Stimulated activated CD4-positive, alpha-beta T cell treated with anti-CD3 and anti-CD28 coated beads, Interleukin-1b, Interleukin-23, amount 100 ng/mL, for 4 hours (primary cell): ENCODE data around the gene SP4.

Source experiments
- DNase-seq, 2 donors: peaks; one replicate each; pipeline ENCODE4 v3.0.0-alpha.2; 2020; ENCODE audit warnings: low read depth in 2 of 2

SP4 gene

GRCh38 chr7:21427871-21428658 lies at the start of gene SP4:
Gene SP4, plus strand, starts transcription at chr7:21428083. Its CDS starts 169 bp downstream, at chr7:21428252.
- DNase-seq: peak; percentile 92 to 95

DNA sequence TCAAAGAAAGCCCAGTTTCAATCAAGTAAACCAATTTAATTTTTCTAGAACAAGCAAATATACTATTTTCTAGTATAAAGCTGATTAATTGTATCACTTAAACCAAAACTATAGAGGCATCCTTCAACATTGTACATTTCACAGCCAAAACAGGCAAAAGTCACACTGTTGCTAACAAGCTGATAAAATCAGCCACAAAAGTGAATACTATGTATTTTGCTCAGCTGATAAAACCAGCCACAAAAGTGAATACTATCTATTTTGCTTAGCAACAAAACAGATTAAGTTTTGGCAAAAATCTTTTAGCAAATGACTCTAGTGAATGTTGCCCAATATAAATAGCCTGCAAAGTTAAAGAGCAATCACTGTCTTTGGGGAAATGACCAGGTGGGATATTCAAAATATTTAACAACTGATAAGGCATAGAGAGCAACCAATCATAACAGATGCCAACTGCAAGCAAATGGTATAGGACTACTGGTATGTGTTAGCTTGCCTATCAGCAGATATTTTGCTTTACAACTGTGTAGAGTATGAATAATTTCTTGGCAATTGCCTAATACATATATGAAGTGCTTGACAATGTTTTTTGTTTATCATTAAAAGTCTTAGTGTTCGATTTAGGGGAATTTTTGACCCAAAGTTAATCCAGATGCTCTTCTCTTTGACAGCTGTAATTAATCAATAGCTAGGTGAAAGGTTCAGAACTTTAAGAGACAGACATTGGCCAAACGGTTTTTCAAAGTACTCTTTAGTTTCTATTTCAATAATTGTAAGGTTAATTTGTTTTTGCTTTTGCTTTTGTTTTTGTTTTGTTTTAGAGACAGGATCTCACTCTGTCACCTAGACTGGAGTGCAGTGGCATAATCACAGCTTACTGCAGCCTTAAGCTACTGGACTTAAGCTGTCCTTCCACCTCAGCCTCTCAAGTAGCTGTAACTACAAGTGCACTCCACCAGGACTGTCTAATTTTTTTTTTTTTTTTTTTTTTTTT lies 44.4 kb upstream of the SP4 start:
- no peak for DNase-seq

- DNase-seq: no peak
These were observed 33.9 kb upstream of the SP4 start for GRCh38 chr7:21393937-21394336.

DNA sequence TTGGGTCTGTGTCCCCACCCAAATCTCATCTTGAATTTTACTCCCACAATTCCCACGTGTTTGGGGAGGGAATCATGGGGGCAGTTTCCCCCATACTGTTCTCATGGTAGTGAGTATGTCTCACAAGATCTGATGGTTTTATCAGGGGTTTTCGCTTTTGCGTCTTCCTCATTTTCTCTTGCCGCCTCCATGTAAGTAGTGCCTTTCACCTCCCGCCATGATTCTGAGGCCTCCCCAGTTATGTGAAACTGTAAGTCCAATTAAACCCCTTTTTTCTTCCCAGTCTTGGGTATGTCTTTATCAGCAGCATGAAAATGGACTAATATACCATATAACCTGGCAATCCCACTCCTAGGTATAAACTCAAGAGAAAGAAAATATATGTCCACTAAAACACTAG lies 25.9 kb upstream of the SP4 start:
- no peak for DNase-seq

DNA sequence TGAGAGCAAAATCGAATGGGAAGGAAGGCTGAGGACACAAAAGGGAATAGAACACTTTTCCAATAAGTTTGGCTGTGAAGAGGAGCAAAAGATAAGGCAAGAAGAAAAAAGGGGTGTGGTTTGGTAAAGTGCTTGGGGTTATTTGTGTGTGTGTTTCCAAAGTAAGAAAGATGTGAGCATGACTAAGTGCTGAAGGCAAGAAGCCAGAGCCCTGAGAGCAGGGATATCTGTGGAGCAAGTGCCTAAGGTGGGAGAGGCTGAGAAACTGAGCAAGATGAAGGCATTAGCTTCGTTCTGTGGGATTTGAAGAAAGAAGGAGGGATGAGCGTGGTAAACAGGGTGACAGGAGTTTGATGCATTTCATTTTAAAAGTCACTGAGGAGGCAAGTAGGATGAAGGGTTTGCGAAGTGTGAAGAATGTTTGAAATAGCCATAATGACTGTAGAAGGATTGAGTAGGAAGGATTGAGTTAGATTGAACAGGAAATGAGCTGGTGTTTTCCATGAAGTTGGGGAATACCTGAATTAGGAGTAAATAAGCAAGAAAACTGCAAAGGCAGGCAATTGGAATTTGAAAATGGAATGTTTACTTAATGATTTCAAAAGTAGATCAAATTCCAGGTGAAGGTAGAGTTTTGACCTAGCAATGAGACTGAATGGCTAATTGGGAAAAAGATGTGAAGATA lies 19.9 kb upstream of the SP4 start:
- no peak for DNase-seq

- no peak for DNase-seq
These were observed 19.4 kb upstream of the SP4 start for GRCh38 chr7:21408481-21408820.

DNA sequence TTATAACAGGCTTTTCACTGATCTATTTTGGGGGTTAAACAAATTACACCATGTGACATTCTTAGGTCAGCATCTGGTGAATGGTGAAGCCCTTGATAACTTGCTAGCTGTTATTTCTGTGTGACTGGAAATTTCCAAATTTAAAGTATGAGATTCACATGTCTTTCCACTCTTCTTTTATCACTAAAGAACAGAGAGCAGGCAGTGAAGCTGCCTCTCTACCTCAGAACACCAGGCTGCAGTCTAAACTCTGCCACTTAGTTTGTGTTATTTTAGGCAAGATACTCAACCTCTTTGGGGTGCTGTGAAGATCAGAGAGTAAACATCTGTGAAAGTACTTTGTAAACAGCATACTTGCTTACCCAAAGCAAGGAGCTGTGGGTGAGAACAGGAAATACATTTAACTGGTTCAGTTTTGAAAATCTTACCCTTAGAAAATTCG lies 15.5 kb upstream of the SP4 start:
- DNase-seq: no peak

DNA sequence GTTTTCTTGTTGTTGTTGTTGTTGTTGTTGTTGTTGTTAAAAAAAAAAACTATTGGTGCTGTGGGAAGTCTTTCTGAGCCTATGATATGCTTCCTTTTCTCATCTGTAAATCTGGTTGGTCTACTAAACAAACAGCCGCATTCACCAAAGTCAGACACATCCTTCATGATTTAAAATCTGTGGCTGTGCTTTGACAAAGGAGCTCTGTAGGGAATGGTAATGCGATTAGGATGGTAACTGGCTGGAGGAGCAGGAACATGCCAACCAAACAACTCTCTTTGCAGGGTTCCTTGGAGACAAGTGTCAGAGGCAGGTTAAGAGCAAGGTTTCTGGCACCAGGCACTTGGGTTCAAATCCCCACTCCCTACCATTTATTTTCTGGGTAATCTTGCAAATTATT lies 14.9 kb upstream of the SP4 start:
- no peak for DNase-seq

GRCh38 chr7:21413502-21413901 lies 14.4 kb upstream of the SP4 start:
- DNase-seq: no peak

- no peak for DNase-seq
These were observed 13.0 kb upstream of the SP4 start for GRCh38 chr7:21414795-21415393.

GRCh38 chr7:21417647-21418046 lies 10.2 kb upstream of the SP4 start:
- no peak for DNase-seq

DNA sequence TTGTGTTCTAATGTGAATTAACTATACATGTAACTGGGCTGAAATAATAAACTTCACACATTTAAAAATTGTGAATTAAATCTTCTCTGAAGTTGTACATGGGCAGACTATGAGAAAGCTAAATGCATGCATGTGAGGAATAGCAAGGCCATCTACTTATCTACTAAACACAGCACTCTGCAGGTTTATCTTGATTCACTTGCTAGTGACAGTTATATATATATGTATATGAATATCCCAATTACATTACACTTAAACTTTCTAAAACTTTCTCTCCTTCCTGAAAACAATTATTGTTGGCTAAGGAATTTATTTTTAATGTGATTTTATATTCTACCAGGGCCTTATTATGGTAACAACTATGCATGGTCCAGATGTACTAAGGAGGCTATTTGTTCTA lies 5.1 kb upstream of the SP4 start:
- DNase-seq: no peak

GRCh38 chr7:21425290-21425689 lies 2.6 kb upstream of the SP4 start:
- DNase-seq: no peak

DNA sequence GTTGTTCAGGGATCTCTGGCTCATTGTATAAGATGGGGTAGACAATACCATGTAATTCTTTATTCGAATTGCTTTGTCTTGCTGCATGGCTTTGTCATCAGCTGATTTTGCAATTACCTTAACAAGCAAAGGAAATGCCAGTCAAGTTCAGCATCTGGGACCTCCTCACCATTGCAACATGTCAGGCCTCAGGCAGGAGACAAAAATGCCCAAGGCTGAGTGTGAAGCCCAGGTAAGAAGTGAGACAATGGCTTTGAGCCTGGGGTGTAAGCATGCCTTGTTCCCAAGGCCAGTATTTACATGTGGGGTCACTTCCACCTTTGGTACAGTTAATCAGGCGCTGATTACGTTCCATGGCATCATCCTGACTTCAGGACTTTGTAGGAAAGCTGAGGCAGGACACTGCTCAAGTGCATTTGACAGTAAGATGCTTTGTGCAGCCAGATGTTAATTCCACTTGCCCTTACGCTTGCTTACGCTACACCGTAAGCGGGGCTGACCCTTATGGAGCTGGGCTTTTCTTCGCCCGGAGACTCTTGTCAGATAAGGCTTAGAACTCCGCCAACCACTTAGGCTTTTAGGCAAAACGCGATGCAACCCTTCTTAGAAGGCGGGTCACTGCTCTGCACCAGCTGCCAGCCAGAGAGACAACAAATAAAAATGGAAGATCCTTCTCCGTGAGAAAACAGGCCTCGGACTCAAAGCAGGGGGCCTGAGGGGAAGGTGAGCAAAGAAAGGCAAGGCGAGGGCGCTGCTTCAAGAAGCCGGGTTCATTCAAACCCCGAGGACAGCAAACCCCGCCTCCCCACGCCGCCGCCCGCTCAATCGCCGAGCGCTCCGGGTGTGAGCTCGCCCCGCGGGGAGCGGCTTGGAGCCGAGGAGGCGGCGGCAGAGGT lies 1.3 kb upstream of the SP4 start:
- no peak for DNase-seq

GRCh38 chr7:21427182-21427870 lies 557 bp upstream of the SP4 start:
- DNase-seq: peak; percentile 99

GRCh38 chr7:21428659-21428941 lies 717 bp downstream of the SP4 start:
- no peak for DNase-seq

DNA sequence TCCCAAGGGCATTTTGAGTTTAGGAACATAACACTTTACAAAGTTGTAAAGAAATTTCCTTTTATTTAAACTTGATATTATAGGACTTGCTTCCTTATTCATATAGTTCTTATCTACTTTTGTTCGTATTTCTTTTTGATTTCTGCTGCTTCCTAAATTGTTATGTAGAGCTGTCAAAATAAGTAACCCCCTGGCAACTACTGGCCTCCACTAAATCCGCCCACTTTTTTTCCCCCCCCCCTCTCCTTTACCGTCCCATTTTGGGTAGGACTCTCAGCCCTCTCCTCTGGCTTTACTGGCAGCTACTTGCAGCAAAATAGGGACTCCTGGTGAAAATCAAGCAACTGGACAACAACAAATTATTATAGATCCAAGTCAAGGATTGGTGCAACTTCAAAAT lies 1.1 kb downstream of the SP4 start:
- DNase-seq: no peak

- DNase-seq: no peak
These were observed 2.1 kb downstream of the SP4 start for GRCh38 chr7:21429786-21430574.

GRCh38 chr7:21430575-21430954 lies 2.7 kb downstream of the SP4 start:
- no peak for DNase-seq
